ENCODE results near the gene ZACN.
"Not testable (repeated sequence)": the region's sequence is repeated elsewhere in the genome, so short reads cannot be mapped to it uniquely, and the experiment has no call there.

The ZACN gene

DNA sequence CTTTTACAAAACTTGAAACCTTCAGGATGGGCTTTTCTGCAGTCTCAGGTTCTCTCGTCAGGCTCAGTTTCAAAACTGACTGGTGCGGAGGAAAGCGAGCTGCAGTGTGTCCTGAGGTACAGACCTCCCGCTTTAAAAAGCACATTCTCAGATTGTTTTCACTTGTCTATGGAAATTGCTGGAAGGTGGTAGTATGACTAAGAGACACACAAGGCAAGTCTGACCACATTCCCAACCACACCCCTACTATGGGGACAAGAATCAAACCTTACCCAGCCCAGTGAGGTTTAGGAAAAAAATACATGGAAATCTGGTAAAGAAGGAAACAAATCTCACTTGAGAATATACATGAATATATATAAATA, 24.9 kb upstream of the ZACN start:
- peak; percentile 58 for DNase-seq (ENCODE audit: low read depth)

DNA sequence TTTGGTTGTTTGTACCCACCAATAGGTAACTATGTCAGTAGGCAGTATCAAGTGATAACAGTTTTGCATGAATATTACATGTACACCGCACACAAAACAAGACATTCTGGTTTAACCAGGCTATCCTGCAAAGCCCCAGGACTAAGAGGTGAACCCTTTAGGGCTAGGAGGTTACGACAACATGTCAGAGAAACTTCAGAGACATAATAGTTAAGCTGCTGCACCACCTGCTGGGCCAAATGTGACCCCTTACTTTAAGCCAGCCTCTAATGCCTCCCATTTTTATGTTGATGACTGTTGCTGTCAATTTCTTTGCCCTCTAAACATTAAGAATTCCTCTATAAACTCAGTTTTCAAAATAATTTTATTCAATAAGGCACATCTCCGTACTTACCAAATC, 22.1 kb upstream of the ZACN start:
- no peak for DNase-seq (ENCODE audit: low read depth)

DNA sequence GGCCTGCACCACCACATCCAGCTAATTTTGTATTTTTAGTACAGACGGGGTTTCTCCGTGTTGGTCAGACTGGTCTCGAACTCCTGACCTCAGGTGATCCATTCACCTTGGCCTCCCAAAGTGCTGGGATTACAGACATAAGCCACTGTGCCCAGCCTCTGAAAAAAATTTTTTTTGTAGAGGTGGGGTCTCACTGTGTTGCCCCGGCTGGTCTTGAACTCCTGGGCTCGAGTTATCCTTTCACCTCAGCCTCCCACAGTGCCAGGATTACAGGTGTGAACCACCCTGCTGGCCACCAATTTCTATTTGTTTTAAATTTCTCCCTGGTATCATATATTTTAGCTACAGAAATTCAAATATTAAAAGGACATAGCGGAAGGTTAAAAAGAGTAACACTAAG, 20.7 kb upstream of the ZACN start:
- DNase-seq (ENCODE audit: low read depth) = not testable (repeated sequence)

DNA sequence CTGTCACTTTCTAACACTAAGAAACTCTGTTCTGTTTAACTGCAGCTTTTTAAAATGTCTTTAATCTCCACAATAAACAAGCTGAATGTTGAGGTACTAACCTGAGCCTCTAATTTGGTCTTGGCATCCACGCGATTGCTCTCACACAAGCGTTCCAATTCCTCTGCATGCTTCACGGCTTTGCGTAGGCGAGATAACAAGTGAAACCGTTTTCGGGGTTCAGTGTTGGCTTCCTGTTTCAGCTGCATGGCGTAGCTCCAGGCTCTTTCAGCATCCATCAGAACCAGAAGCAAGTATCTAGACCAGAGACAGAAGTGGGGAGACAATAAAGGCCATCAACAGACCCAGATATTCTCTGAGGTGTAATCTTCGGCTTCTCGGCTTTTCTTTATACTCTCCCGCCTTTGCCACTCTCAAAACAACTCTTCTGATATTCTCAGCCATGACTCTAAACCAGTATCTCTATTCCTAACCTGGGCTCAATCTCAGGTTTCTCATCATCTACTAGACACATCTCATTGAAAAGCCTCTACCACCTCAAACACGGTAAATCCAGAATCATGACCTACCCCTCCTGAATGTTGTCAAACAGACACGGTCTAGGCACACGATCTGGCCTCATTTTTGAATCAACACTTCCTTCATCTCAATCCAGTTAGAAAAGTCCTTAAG, 15.0 kb upstream of the ZACN start:
- DNase-seq (ENCODE audit: low read depth) = no peak

DNA sequence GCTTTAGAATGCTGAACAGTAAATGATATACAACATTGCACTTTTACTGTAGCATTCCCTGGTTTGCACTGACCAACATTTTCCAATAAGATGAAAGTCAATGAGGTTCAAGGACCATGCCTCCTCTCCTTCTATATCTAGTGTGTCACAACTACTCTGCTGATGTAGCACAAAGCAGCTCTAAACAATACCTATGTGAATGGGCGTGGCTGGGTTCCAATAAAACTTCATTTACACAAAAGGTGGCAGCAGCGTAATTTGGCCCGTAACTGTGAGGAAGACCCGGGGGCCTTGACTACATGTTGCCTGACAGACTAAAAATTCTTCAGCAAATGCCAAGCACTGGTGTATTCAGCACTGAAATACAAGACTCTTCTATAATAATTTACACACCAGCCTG, 13.2 kb upstream of the ZACN start:
- DNase-seq (ENCODE audit: low read depth) = no peak

DNA sequence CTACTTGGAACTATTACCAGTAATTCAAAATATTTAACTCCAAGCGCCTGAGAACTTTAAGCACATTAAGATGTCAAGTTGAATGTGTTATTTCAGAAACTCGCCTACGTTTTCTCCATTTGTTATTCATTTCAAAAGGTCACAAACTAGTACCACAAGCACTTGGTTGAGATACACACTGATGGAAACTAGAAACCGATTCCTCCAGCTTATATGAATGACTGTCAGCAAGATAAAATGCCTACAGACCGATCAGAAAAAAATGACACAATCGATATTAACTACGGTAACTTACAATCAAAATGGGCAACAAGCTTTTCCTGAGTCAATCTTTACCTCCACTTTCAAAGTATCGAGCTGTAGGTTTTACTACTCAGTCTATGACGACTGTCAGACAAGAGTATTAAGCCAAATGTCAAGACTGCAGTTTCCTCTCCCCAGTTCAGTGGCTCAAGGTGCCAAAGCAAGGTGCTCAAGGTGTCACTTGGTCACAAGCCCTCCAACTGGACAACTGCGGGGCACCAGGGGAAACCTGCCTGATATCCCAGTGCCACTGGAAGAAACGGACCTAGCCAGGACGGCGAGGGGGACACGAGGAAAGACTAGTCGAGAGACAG, 7.3 kb upstream of the ZACN start:
- DNase-seq (ENCODE audit: low read depth) = no peak

DNA sequence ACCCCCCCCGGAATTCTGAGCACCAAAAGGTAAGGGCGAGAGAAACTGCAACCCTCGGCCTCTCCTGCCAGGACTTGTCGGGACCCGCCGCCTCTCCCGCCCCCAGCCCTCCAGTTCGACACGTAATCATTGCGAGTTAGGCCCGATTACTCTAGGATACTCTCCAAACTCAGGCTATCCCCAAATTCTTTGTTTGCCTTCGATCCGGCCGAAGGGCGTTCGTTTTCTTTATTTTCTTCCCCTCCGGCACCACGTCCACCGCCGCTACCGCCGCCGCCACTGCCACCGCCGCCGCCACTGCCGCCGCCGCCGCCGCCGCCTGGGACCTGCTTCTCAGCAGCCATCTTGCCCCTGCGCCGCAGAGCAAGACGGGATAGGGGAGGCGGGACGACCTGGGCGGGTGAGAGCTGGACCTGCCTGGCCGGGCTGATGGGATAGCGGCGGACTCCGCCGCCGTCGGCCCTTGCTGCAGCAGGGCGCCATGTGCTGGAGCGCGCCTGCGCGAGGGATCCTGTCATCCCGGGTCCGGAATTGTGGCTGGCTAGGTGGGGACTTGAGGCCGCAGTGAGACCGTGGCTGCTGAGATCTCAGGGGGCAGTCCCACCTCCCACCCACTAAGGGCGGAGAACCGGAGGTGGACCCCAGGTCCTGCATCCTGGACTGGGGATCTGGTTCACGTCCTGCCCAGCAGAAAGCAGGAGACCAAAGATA, 6.7 kb upstream of the ZACN start, which contains the start of gene SRP68:
TSS of gene SRP68 (minus strand) at position 370 of the 711 bp plus-strand sequence. CDS start at position 344, 26 bp downstream.
- peak; percentile 89 for DNase-seq (ENCODE audit: low read depth)

DNA sequence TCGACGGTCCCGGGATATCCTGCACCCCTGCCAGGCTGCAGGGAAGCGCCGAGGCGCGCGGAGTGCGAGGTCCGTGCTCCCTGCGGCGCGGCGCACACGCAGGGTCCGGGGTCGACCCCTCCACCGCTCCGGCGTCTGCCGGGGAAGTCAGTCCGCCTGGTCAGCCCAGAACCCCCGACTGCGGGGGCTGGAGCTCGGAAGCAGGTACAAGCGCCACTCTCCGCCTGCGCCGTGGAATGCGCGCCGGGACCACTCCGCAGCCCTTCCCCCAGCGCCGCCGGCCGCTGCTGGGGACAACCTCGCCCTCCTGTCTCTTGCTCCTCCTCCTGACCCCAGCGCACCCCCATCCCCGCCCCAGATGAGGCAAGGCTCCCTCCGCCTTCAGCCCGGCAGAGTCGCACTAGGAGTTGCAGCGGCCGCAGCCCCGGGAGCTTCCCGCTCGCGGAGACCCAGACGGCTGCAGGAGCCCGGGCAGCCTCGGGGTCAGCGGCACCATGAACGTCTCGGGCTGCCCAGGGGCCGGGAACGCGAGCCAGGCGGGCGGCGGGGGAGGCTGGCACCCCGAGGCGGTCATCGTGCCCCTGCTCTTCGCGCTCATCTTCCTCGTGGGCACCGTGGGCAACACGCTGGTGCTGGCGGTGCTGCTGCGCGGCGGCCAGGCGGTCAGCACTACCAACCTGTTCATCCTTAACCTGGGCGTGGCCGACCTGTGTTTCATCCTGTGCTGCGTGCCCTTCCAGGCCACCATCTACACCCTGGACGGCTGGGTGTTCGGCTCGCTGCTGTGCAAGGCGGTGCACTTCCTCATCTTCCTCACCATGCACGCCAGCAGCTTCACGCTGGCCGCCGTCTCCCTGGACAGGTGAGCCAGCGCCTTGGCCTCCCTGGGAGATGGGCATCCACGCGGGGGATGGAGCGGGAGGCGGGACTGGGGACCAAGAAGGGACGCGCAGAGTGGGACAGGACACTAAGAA, 4.3 kb upstream of the ZACN start, which contains the start of gene GALR2:
TSS of gene GALR2 (plus strand) at position 392 of the 974 bp plus-strand sequence. CDS start at position 495, 103 bp downstream.
- no peak for DNase-seq (ENCODE audit: low read depth)

DNA sequence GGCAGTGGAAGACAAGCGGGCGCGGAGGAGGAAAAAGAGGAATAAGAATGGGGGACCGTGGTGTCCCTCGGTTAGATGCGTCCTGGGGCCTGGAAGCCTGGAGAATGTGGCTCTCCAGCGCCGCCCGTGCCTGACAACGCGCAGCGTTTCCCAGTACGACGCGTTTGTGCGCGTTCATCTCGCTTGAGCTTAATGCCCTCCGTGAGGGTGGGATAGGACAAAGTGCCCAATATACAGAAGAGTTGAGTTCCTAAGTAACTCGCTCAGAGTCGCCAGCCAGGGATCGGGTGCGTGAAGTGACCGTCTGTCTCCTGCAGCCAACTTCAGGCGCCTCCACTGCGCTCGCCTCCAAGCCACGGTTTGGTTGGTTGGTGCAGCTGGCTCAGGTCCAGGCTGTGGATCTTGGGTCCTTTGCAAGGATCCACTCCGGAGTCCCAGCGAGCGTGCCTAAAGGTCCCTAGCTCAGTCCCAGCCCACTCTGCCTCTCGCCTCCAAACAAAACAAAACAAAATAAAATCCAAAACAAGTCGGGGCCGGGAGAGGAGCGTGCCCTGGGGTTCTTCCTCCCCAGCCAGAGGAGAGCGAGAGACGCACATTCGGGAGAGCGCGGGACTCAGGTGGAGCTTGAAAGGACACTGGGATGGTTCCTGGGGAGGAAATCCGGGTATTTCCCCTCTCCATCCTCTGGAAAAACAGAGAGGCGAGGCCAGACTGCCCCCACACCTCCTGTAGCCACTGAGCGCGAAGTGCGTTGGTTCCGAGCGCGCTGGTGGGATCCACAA, 3.4 kb upstream of the ZACN start:
- no peak for DNase-seq (ENCODE audit: low read depth)

DNA sequence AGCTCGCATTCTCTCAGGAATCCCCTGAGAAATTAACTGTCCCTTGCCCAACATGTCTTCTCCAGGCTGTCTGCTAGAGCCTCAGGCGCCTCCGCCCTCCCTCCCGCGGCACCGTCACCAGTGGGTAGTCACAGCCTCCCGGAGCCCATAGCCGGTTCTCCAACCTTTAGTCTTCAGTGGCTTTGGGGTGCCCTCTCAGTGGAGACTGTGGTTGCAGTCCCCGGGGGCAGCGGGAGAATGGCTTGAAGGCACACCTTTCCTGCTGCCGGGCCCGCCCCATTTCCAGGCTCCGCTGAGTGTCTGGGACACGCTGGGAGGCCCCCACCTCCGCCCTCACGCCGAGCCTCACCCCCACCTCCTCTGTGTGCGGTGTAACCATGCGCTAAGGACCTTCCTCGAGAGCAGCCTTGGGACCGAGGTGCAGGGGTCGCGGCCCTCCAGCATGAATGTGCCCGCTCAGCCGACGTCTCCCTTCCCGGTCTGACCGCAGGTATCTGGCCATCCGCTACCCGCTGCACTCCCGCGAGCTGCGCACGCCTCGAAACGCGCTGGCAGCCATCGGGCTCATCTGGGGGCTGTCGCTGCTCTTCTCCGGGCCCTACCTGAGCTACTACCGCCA, 2.7 kb upstream of the ZACN start:
- DNase-seq (ENCODE audit: low read depth) = no peak

DNA sequence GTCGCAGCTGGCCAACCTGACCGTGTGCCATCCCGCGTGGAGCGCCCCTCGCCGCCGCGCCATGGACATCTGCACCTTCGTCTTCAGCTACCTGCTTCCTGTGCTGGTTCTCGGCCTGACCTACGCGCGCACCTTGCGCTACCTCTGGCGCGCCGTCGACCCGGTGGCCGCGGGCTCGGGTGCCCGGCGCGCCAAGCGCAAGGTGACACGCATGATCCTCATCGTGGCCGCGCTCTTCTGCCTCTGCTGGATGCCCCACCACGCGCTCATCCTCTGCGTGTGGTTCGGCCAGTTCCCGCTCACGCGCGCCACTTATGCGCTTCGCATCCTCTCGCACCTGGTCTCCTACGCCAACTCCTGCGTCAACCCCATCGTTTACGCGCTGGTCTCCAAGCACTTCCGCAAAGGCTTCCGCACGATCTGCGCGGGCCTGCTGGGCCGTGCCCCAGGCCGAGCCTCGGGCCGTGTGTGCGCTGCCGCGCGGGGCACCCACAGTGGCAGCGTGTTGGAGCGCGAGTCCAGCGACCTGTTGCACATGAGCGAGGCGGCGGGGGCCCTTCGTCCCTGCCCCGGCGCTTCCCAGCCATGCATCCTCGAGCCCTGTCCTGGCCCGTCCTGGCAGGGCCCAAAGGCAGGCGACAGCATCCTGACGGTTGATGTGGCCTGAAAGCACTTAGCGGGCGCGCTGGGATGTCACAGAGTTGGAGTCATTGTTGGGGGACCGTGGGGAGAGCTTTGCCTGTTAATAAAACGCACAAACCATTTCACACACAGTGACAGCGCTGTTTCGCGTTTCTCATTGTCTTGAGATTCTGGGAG, 2.0 kb upstream of the ZACN start:
- DNase-seq (ENCODE audit: low read depth) = no peak

DNA sequence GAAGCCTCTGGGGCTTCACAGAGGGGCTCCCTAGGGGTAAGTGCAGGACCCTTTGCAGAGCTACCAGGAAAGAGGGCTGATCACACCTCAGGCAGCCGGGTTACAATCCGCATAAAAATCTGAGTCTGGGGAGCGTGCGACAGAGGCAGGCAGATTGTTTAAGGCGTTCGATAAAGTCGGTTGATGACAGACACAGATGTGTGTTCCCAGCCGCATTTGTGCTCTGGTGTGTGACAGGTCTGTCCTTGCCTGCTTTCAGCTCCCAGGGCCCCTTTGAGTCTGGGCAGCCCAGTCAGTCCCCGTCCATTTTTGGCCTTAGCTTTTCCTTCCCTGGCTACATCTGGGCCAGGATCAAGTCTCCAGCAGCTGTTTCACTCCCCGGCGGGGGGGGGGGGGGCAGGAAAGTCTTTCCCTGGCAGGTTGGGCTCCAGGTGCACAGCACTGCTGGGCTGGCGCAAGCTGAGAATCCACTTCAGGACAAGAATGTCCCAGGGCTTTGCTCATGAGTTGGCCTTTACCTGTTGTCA, 1.3 kb upstream of the ZACN start:
- no peak for DNase-seq (ENCODE audit: low read depth)

DNA sequence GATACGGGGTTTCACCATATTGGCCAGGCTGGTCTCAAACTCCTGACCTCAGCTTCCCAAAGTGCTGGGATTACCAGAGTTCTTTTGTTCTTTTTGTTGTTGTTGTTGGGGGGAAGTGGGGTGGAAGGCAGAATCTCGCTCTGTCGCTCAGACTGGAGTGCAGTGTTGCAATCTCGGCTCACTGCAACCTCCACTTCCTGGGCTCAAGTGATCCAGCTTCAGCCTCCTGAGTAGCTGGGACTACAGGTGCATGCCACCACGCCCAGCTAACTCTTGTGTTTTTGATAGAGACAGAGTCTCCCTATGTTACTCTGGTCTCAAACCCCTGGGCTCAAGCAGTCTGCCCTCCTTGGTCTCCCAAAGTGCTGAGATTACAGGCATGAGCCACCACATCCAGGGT, 612 bp upstream of the ZACN start:
- DNase-seq (ENCODE audit: low read depth) = not testable (repeated sequence)

DNA sequence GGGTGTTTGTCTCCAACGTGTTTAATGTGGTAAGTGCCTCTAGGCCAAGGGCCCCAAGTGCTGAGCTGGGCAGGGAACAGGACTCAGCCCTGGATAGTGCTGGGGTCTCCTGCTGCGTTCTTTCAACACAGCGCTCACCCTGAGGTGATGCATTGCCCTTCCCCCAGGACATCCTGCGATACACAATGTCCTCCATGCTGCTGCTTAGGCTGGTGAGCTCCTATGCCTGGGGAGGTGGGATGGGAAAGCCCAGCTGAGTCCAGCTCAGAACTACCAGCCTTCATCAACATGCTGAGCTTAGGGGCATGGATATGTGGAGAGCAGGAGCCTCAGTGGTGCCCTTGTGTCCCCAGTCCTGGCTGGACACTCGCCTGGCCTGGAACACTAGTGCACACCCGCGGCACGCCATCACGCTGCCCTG, 563 bp downstream of the ZACN start:
- no peak for DNase-seq (ENCODE audit: low read depth)

DNA sequence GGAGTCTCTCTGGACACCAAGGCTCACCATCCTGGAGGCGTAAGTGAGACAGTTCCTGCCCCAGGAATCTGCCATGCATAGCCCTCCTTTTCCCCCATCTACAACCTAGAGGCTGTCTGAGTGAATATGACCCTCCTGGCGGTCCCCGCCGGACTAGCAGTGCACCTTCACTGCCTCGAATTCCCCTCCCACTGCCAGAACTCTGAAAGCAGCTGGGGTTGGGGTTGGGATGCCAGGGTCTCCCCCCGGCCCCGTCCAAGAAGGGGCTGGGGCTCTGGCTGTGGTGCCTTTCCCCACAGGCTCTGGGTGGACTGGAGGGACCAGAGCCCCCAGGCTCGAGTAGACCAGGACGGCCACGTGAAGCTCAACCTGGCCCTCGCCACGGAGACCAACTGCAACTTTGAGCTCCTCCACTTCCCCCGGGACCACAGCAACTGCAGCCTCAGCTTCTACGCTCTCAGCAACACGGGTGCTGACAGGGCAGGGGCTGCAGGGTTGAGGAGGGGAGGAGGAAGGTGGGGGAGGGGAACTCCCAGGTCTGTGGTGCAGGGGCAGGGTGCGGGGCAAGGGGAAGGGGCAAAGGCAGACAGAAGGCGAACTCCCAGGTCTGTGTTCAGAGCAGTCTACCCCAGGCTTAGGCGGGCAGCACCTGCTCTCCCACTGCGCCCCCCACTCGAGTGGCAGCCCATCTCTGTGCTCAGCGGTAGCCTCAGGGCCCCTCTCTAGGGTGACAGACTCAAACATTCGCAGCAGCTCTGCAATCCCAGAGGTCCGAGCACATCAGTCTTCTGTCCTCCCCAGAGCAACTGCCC, 1.2 kb downstream of the ZACN start:
- no peak for DNase-seq (ENCODE audit: low read depth)

DNA sequence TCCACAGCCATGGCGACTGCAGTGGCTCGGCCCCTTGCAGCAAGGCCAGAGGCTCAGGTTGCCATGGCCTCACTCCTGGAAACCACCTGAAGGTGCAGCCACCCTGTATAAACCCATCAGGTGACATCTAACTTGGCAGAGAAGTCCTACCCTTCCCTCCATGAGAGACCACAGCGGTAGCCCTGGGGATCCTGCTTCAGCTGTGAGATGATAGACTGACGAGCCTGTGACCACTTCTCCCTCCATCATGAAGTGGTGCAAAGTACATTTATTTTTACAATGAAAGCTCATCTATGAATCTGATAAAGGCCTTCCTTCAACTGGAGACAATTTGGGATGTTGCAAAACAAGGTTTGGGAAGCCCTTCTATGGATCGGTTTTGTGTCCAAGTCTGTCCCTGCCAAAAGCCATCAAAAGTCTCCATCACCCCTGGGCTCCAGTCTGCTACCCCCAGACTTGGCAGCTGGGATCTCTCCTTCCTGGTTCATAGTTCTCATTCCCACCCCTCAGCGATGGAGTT, 1.8 kb downstream of the ZACN start:
- DNase-seq (ENCODE audit: low read depth) = no peak

DNA sequence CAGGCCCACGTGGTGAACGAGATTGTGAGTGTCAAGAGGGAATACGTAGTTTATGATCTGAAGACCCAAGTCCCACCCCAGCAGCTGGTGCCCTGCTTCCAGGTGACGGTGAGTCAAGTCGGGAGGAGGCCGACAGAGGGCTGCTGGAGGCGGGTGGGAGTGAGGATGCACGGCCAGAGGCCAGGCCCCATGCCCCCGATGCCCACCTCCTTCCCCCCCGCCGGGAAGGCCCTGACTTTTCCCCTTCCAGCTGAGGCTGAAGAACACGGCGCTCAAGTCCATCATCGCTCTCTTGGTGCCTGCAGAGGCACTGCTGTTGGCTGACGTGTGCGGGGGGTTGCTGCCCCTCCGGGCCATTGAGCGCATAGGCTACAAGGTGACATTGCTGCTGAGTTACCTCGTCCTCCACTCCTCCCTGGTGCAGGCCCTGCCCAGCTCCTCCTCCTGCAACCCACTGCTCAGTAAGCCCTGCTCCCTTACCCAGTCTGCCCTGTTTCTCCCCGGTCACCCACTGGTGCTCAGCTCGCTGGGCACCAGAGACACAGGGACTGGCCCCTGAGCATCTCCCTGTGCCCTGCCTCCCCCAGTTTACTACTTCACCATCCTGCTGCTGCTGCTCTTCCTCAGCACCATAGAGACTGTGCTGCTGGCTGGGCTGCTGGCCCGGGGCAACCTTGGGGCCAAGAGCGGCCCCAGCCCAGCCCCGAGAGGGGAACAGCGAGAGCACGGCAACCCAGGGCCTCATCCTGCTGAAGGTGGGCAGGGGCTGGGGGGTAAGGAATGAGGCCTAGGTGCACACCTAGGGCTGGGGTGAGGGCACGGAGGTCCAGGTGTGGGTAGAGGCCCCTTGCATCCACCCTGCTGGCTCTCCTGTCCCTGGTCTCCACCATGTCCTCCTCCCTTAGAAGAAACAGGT, 2.6 kb downstream of the ZACN start:
- no peak for DNase-seq (ENCODE audit: low read depth)
